HG03039 (cell line): ENCODE measurements around the gene P2RX3.
A peak's percentile ranks its signal among the peaks of the same experiment; 100 is the strongest.
"Not testable (repeated sequence)": the region's sequence is repeated elsewhere in the genome, so short reads cannot be mapped to it uniquely, and the experiment has no call there.

Experiments used
- ATAC-seq: cut with Tn5 transposase; IDR thresholded peaks from one replicate; pipeline ENCODE4 v1.9.1; 2021; ENCODE audit warnings: mild to moderate bottlenecking, moderate library complexity; ENCODE audit not compliant: unreplicated experiment

Gene P2RX3

GRCh38 chr11:57394203-57394965 is 56.2 kb downstream of the P2RX3 start:
- no peak for ATAC-seq

GRCh38 chr11:57395905-57396623 is 57.9 kb downstream of the P2RX3 start:
- ATAC-seq = no peak

- ATAC-seq = no peak
Observed at GRCh38 chr11:57396744-57397143, 58.6 kb downstream of the P2RX3 start.

GRCh38 chr11:57397394-57397990 is 59.3 kb downstream of the P2RX3 start:
- ATAC-seq = no peak

- no peak for ATAC-seq
Observed at GRCh38 chr11:57399221-57399620, 61.1 kb downstream of the P2RX3 start.

- no peak for ATAC-seq
Observed at GRCh38 chr11:57399972-57400578, 61.9 kb downstream of the P2RX3 start.

GRCh38 chr11:57402188-57403002 is 64.2 kb downstream of the P2RX3 start:
- ATAC-seq = no peak

GRCh38 chr11:57403003-57403801 is 65.0 kb downstream of the P2RX3 start:
- not testable (repeated sequence) for ATAC-seq

- no peak for ATAC-seq
Observed at GRCh38 chr11:57403802-57404147, 65.6 kb downstream of the P2RX3 start.

- ATAC-seq = no peak
Observed at GRCh38 chr11:57405271-57405860, 67.2 kb downstream of the P2RX3 start.

GRCh38 chr11:57406337-57406904 is 68.3 kb downstream of the P2RX3 start:
- peak; percentile 71 for ATAC-seq

- no peak for ATAC-seq
Observed at GRCh38 chr11:57407010-57407920, 69.1 kb downstream of the P2RX3 start.

GRCh38 chr11:57407941-57408475 is 69.9 kb downstream of the P2RX3 start:
- ATAC-seq = no peak

- ATAC-seq = no peak
Observed at GRCh38 chr11:57408771-57409170, 70.6 kb downstream of the P2RX3 start.

- ATAC-seq = no peak
Observed at GRCh38 chr11:57409321-57410100, 71.4 kb downstream of the P2RX3 start.

GRCh38 chr11:57410287-57410686 is 72.1 kb downstream of the P2RX3 start:
- no peak for ATAC-seq

- ATAC-seq = no peak
Observed at GRCh38 chr11:57413681-57414080, 75.5 kb downstream of the P2RX3 start.
